Spleen (tissue), 11 donors: Measurements from ENCODE around the gene CCND3. TPM values are rescaled to one million over a fixed set of nuclear protein-coding genes. Genes with fewer than 3 reads are reported as not detected.
A peak's percentile ranks its signal among the peaks of the same experiment; 100 is the strongest.

Experiments
- DNase-seq: peaks from one replicate; pipeline ENCODE4 v3.0.0-alpha.2; 2020
- H3K27ac ChIP-seq, 8 donors: fragments of 200-600 bp; sonication (generic) in 7 of 8; 1 replicate in 4 of 8; 2 replicates in 4 of 8; pipeline versions ENCODE4 v1.5.0 to v1.8.0; 2016 to 2021; ENCODE audit warnings: inconsistent platforms in 4 of 8, mild to moderate bottlenecking in 4 of 8, moderate library complexity in 1 of 8
- H3K27me3 ChIP-seq, 7 donors: fragments of 200-600 bp; sonication (generic) in 6 of 7; replicated peaks in 1 of 7; 1 replicate in 4 of 7; 2 replicates in 3 of 7; pipeline versions ENCODE4 v1.5.0 to v1.8.0; 2016 to 2021; ENCODE audit warnings: inconsistent platforms in 3 of 7, mild to moderate bottlenecking in 1 of 7
- H3K36me3 ChIP-seq, 6 donors: fragments of 200-600 bp; sonication (generic) in 5 of 6; 1 replicate in 4 of 6; 2 replicates in 2 of 6; pipeline versions ENCODE4 v1.5.0 to v1.8.0; 2016 to 2021; ENCODE audit warnings: inconsistent platforms in 2 of 6
- H3K4me1 ChIP-seq, 6 donors: fragments of 200-600 bp; sonication (generic) in 5 of 6; 1 replicate in 3 of 6; 2 replicates in 3 of 6; pipeline versions ENCODE4 v1.5.0 to v1.8.0; 2016 to 2021; ENCODE audit warnings: inconsistent platforms in 3 of 6
- H3K4me3 ChIP-seq, 8 donors: fragments of 200-600 bp; sonication (generic) in 7 of 8; 1 replicate in 4 of 8; 2 replicates in 4 of 8; pipeline versions ENCODE4 v1.5.0 to v1.8.0; 2016 to 2021; ENCODE audit warnings: inconsistent platforms in 4 of 8, mild to moderate bottlenecking in 4 of 8, moderate library complexity in 2 of 8
- H3K9me3 ChIP-seq, 8 donors: fragments of 200-600 bp; sonication (generic) in 7 of 8; 1 replicate in 4 of 8; 2 replicates in 4 of 8; pipeline versions ENCODE4 v1.5.0 to v1.8.0; 2016 to 2021; ENCODE audit warnings: inconsistent platforms in 4 of 8
- POLR2A ChIP-seq, 3 donors: fragments of 450-650 bp; IDR thresholded peaks; one replicate each; pipeline ENCODE4 v1.5.1; 2017; ENCODE audit warnings: antibody characterized with exemption in 3 of 3, mild to moderate bottlenecking in 1 of 3
- POLR2AphosphoS5 ChIP-seq, 3 donors: sonication (generic); formaldehyde crosslinking; IDR thresholded peaks; one replicate each; pipeline ENCODE4 v1.5.1; 2017; ENCODE audit warnings: antibody characterized with exemption in 3 of 3
- WGBS, 5 donors: extraction: QIAGEN DNeasy Blood & Tissue Kit in 3 of 5; methylation state at CpG; one replicate each; pipeline versions ENCODE4 v1.1.5 to v1.1.7; 2013 to 2018; 5-methylcytosine and 5-hydroxymethylcytosine counted together
- intact Hi-C: fragments of 100-400 bp; cut with DNase I; formaldehyde crosslinking; loops from one replicate; pipeline ENCODE4 v1.15.0; 2023; ENCODE audit warnings: low total_unique reads
- polyA plus RNA-seq, 3 donors: library from polyadenylated mRNA; stranded (reverse); fragments of 200-250 nt; gene quantifications; one replicate each; pipeline ENCODE4 v1.2.1, GENCODE V29; 2013
- total RNA-seq, 7 donors: library from RNA; depleted of rRNA in 3 of 7; stranded (reverse); fragments of >200 nt in 3 of 7; fragmentation: NEBNext Ultra II Directional in 4 of 7; extraction: Animal tissue kit (Norgen Biotek cat#: 25700) in 4 of 7; gene quantifications; one replicate each; pipeline versions ENCODE4 v1.1.0 to v1.2.1, GENCODE V29; 2016 to 2021
- TF ChIP-seq, protein P1 (sequence below), 11 experiments: fragments of 200-600 bp in 7 of 11; fragments of 450-650 bp in 4 of 11; sonication (generic) in 4 of 11; IDR thresholded peaks in 8 of 11; conservative IDR thresholded peaks in 3 of 11; 1 replicate in 7 of 11; 2 replicates in 4 of 11; pipeline versions ENCODE4 v1.4.0 to v1.8.0; 2016 to 2021; ENCODE audit warnings: antibody characterized with exemption in 11 of 11, inconsistent platforms in 4 of 11, mild to moderate bottlenecking in 1 of 11
- donor health status: healthy with polysubstance abuse.
- donor health status: DM: no; HTN: no; CAD: no; lungs with moderate emphysema.
- donor health status: DM: no; HTN: no; CAD: no.
- donor health status: Bipolar disorder and iron deficiency.
- donor health status: healthy.
- donor health status: DM: no; HTN: no; CAD: no.
- donor health status: DM: yes; HTN: yes; CAD: no.

The CCND3 gene
- total and polyA plus RNA-seq, 10 donors, result 115 to 531 (median 232) TPM

- TF ChIP-seq, protein P1, sequence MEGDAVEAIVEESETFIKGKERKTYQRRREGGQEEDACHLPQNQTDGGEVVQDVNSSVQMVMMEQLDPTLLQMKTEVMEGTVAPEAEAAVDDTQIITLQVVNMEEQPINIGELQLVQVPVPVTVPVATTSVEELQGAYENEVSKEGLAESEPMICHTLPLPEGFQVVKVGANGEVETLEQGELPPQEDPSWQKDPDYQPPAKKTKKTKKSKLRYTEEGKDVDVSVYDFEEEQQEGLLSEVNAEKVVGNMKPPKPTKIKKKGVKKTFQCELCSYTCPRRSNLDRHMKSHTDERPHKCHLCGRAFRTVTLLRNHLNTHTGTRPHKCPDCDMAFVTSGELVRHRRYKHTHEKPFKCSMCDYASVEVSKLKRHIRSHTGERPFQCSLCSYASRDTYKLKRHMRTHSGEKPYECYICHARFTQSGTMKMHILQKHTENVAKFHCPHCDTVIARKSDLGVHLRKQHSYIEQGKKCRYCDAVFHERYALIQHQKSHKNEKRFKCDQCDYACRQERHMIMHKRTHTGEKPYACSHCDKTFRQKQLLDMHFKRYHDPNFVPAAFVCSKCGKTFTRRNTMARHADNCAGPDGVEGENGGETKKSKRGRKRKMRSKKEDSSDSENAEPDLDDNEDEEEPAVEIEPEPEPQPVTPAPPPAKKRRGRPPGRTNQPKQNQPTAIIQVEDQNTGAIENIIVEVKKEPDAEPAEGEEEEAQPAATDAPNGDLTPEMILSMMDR (IDR thresholded peaks at IDR 0.05 in 8 of 11, conservative IDR thresholded peaks at IDR 0.05 in 3 of 11), result no peak
- TF ChIP-seq POLR2A (IDR thresholded peaks at IDR 0.05), result no peak
- TF ChIP-seq POLR2AphosphoS5 (IDR thresholded peaks at IDR 0.05), result no peak
- Histone ChIP-seq H3K27ac (peak overlapping the region; percentile 93 to 100 (median 98)), H3K4me1 (peaks cover 25 to 83% (median 49%) of the 10 kb centered on the region in 6 donors), H3K9me3 (no peaks in the 10 kb centered on the region), H3K27me3 (no peaks in the 10 kb centered on the region), H3K4me3 (peak overlapping the region; percentile 60 to 89 (median 81)), H3K36me3 (peaks cover 0 to 31% (median 6%) of the 10 kb centered on the region in 6 donors)
- DNase-seq, result no peak
- intact Hi-C loops, result no loop called here
- 0 to 1% (median 0%) methylated on average over 20 of the region's 20 CpGs for WGBS, 5 donors
These were observed 20.0 kb downstream of the CCND3 start for GRCh38 chr6:41921712-41921998.

DNA sequence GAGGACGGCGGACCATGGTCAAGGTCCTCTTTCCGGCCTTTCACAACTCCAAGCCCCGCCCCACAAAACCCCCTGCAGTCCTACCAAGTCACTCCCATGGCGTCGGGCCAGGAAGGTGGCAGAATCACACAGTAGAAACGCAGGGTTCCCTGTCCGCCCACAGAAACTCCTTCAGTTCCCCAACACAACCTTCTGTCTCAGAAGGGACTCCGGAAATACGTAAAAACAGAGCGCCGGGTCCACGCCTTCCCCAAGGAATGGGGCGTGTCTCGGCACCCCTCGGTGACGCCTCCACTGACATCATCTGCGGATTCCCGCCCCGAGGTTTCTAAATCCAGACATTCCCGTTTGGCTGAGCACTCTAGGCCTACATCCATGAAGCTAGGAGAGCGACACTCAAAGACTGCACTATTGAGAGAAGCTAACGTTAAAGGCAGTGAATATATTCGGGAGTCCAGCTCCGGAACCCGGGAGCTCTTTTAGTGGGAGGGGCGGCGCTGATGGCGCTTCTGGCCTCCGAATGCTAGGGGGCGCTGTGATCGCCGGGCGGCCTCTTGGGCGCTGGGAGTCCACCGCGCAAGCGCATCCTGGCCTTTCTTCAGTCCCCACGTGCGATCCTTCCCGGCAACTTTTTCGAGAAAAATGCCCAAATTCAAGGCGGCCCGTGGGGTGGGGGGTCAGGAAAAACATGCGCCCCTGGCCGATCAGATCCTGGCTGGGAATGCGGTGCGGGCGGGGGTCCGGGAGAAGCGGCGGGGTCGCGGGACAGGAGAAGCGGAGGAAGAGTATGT lies 20.5 kb downstream of the CCND3 start, which contains the start of the genes BYSL and MED20:
Gene BYSL (plus strand): TSS at position 579 of the 791 bp plus-strand sequence. CDS start 64 bp downstream, at position 643.
Gene MED20 (minus strand): TSS at position 219 of the 791 bp plus-strand sequence. CDS start 121 bp downstream, at position 98.
- no peaks in the 10 kb centered on the region for H3K9me3 ChIP-seq
- intact Hi-C loops, result no loop called here
- peak; percentile 97 for DNase-seq
- H3K27me3 ChIP-seq, result no peaks in the 10 kb centered on the region
- peaks cover 25 to 80% (median 49%) of the 10 kb centered on the region in 6 donors for H3K4me1 ChIP-seq
- peaks cover 0 to 34% (median 10%) of the 10 kb centered on the region in 6 donors for H3K36me3 ChIP-seq
- peak within 1 kb of the TSS; percentile 60 to 89 (median 81) for H3K4me3 ChIP-seq
- 0 to 1% (median 0%) methylated on average over 44 to 55 of the region's 55 CpGs for WGBS, 5 donors
- TF ChIP-seq, protein P1 (IDR thresholded peaks at IDR 0.05 in 8 of 11, conservative IDR thresholded peaks at IDR 0.05 in 3 of 11), result peak; percentile 97 to 100 (median 99)
- TF ChIP-seq POLR2A (IDR thresholded peaks at IDR 0.05) (peak; percentile 49 to 81 (median 56)), POLR2AphosphoS5 (IDR thresholded peaks at IDR 0.05) (peak; percentile 88 to 93 (median 91))
- H3K27ac ChIP-seq, result peak within 1 kb of the TSS; percentile 93 to 100 (median 98)

DNA sequence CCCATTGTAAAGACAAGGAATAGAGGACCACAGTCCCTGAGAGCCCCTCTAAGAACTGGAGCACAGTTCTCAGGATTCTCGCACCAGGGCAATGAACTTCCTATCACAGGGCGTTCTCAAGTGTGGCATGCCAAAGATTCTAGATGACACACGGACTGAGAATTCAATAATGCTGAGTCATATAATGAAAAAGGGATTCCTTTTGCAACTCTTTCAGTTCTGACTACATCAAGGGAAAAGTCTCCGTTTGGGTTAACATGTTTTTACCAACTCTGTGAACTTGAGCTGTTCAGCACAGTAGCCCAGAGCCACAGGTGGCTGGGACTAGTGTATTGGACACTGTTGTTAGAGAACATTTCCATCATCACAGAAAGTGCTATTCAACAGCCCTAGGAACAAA lies 24.1 kb downstream of the CCND3 start:
- Histone ChIP-seq H3K36me3 (peaks cover 0 to 49% (median 34%) of the 10 kb centered on the region in 6 donors), H3K4me3 (no peak overlapping the region), H3K9me3 (no peaks in the 10 kb centered on the region), H3K4me1 (peaks cover 17 to 74% (median 41%) of the 10 kb centered on the region in 6 donors), H3K27me3 (no peaks in the 10 kb centered on the region), H3K27ac (peak overlapping the region in 2 of 8 donors; percentile 18 to 27)
- intact Hi-C loops, result no loop called here
- 52 to 77% (median 60%) methylated on average over 4 of the region's 4 CpGs for WGBS, 5 donors
- TF ChIP-seq POLR2A (IDR thresholded peaks at IDR 0.05), result no peak
- no peak for TF ChIP-seq POLR2AphosphoS5 (IDR thresholded peaks at IDR 0.05)
- TF ChIP-seq, protein P1 (IDR thresholded peaks at IDR 0.05 in 8 of 11, conservative IDR thresholded peaks at IDR 0.05 in 3 of 11), result no peak
- DNase-seq, result no peak

DNA sequence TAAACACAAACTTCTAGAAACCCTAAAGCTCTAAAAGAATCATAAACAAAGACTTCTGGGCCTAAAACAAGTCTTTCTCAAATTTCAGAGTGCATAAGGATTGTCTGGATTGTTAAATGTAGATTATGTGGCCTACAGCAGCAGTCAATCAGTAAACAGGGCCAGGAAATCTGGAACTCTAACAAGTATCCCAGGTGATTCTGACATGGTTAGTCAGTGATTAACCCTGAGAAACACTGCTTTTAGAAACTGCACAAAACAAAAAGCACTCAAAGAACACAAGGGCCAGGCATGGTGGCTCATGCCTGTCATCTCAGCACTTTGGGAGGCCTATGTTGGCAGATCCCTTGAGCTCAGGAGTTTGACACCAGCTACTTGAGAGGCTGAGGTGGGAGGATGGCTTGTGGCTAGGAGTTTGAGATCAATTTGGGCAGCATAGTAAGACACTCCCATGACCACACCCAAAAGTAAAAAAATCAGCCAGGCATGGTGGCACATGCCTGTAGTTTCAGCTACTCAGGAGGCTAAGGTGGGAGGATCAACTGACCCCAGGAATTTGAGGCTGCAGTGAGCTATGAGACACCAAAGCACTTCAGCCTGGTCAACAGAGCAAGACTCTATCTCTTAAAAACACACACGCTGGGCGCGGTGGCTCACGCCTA lies 26.6 kb downstream of the CCND3 start:
- Histone ChIP-seq H3K36me3 (peaks cover 0 to 72% (median 35%) of the 10 kb centered on the region in 6 donors), H3K4me3 (no peak overlapping the region)
- WGBS, 5 donors, result 90 to 98% (median 93%) methylated on average over 4 of the region's 4 CpGs

More for the DNA sequence above, 26.6 kb downstream of the CCND3 start:
- peak overlapping the region in 1 of 8 donors; percentile 9 for H3K27ac ChIP-seq
- TF ChIP-seq, protein P1 (IDR thresholded peaks at IDR 0.05 in 8 of 11, conservative IDR thresholded peaks at IDR 0.05 in 3 of 11), result no peak
- TF ChIP-seq POLR2AphosphoS5 (IDR thresholded peaks at IDR 0.05), result no peak
- no peak for TF ChIP-seq POLR2A (IDR thresholded peaks at IDR 0.05)
- no peaks in the 10 kb centered on the region for H3K27me3 ChIP-seq
- no peak for DNase-seq
- intact Hi-C loops, result no loop called here
- H3K4me1 ChIP-seq, result peaks cover 7 to 54% (median 25%) of the 10 kb centered on the region in 6 donors
- no peaks in the 10 kb centered on the region for H3K9me3 ChIP-seq
